ENCODE measurements around the gene KLHL6.
"Not testable (repeated sequence)": the region's sequence is repeated elsewhere in the genome, so short reads cannot be mapped to it uniquely, and the experiment has no call there.

Gene KLHL6

DNA sequence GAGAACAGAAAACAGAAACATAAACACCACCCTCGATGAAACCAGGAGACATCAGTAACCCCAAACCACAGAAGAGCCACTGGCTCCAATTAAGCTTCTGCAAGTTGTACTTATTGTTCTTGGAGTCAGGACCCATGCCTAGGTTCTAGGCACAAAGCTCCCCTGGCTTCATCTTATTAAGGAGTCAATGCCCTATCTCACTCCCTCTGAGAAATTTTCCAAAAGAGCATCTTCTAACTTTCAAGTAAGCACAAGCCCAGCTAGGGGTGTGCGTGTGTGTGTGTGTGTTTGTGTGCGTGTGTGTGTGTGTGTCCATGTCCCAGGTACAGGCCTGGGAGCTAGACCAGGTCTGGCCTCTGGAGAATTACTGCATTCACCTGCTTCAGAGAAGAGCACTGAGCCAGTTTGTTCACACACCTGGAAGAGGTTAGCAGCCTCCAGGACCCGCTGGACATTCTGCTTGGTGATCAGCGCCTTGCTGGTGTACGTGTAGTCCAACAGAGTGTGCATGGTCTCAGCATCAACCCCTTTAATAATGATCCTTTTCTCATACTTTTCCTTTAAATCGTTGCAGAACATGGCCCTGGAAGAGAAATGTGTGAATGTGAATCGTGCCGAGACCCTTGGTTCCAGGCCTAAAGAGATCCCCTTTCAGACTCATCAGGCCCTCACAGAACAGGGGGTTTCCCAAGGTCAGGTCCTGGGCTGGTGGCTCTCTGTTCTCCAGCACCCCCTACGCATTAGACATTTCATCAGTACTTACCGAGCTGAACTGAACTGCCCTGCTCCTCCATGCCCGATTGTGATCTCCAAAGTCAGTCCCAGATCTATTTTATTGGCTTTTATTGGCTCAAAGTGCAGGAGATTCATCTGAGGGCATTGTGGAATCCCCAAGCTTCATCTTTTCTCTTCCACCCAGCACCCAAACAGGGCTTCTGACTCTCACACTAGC lies 27.8 kb downstream of the KLHL6 start:
- DNase-seq (ENCODE audit: low read depth, low spot score), result no peak
- no peak overlapping the region for H3K4me3 ChIP-seq (ENCODE audit: low read depth, low read length)
- TF ChIP-seq, protein P1, sequence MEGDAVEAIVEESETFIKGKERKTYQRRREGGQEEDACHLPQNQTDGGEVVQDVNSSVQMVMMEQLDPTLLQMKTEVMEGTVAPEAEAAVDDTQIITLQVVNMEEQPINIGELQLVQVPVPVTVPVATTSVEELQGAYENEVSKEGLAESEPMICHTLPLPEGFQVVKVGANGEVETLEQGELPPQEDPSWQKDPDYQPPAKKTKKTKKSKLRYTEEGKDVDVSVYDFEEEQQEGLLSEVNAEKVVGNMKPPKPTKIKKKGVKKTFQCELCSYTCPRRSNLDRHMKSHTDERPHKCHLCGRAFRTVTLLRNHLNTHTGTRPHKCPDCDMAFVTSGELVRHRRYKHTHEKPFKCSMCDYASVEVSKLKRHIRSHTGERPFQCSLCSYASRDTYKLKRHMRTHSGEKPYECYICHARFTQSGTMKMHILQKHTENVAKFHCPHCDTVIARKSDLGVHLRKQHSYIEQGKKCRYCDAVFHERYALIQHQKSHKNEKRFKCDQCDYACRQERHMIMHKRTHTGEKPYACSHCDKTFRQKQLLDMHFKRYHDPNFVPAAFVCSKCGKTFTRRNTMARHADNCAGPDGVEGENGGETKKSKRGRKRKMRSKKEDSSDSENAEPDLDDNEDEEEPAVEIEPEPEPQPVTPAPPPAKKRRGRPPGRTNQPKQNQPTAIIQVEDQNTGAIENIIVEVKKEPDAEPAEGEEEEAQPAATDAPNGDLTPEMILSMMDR (IDR thresholded peaks at IDR 0.05; ENCODE audit: low read depth, low read length), result no peak
- in situ Hi-C loops (cut with HindIII; ENCODE audit: low sequenced_read_pairs), result no loop called here

DNA sequence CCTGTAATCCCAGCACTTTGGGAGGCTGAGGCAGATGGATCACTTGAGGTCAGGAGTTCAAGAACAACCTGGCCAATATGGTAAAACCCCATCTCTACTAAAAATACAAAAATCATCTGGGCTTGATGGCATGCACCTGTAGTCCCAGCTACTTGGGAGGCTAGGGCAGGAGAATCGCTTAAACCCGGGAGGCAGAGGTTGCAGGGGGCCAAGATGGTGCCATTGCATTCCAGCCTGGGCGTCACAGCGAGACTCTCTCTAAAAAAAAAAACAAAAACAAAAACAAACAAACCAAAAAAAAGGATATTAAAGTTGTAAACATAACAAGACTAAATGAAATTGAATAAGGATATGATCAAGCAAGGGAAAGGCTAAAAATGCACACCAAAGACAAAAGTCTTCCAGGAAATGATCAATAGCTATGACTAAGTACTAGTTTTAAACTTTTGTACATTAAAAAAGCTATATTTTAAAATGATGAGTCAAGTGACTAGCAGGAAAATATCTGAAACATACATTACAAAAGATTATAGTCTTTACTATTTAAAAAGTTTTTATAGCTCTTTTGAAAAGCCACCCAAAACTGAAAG lies 28.6 kb downstream of the KLHL6 start:
- H3K4me3 ChIP-seq (ENCODE audit: low read depth, low read length), result no peak overlapping the region
- in situ Hi-C loops (cut with HindIII; ENCODE audit: low sequenced_read_pairs), result no loop called here
- DNase-seq (ENCODE audit: low read depth, low spot score), result no peak
- TF ChIP-seq, protein P1 (IDR thresholded peaks at IDR 0.05; ENCODE audit: low read depth, low read length), result no peak

DNA sequence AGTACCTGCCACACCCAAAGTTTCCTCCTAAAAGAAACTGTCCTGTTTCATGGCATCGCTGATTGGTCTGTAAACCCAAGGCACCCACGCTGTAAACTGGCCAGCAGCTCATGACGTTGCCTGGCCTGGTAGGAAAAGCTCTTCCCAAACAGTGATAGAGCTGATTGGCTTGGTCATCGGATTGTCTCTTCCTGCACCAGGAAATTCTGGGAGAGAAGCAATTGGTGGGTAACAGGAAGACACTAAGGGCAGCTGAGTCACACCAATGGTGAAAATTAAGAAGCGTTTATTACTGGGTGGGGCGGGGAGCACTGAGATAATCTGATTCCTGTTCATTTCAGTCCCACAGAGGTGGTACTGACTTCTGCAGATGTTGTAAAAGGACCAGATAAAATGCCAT lies 31.0 kb downstream of the KLHL6 start:
- no peak for DNase-seq (ENCODE audit: low read depth, low spot score)
- no peak overlapping the region for H3K4me3 ChIP-seq (ENCODE audit: low read depth, low read length)
- in situ Hi-C loops (cut with HindIII; ENCODE audit: low sequenced_read_pairs), result no loop called here
- TF ChIP-seq, protein P1 (IDR thresholded peaks at IDR 0.05; ENCODE audit: low read depth, low read length), result no peak

DNA sequence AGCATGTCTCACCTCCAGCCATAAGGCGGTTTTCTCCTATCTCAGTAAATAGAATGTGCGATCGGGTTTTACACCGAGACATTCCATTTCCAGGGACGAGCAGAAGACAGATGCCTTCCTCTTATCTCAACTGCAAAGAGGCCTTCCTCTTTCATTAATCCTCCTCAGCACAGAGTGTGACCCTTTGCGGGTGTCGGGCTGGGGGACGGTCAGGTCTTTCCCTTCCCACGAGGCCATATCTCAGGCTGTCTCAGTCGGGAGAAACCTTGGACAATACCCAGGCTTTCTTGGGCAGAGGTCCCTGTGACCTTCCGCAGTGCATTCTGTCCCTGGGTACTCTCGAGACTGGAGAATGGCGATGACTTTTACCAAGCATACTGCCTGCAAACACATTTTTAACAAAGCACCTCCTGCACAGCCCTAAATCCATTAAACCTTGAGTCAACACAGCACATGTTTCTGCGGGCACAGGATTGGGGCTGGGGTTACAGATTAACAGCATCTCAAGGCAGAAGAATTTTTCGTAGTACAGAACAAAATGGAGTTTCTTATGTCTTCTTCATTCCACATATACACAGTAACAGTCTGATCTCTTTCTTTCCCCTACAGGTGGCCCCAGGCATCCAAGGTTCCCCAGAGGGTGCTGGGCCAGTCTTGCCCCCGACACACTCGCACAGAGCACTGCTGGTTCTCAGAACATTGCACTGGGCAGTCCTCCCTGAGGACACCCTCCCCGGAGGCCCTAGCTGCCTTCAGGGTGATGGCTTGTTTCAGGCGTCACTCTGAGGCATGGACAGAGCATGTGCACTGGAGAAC lies 34.6 kb downstream of the KLHL6 start:
- DNase-seq (ENCODE audit: low read depth, low spot score); in situ Hi-C loops (cut with HindIII; ENCODE audit: low sequenced_read_pairs): not testable (repeated sequence)

DNA sequence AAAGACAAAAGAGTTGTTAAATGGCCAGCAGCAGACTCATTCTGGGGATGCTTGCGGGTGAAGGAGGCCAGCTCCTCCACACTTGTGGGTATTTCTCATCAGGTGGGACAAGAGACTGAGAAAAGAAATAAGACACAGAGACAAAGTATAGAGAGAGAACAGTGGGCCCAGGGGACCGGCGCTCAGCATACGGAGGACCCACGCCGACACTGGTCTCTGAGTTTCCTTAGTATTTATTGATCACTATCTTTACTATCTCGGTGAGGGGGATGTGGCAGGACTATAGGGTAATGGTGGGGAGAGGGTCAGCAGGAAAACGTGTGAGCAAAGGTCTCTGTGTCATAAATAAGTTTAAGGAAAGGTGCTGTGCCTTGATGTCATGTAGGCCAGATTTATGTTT lies 35.2 kb downstream of the KLHL6 start:
- H3K4me3 ChIP-seq (ENCODE audit: low read depth, low read length); in situ Hi-C loops (cut with HindIII; ENCODE audit: low sequenced_read_pairs); DNase-seq (ENCODE audit: low read depth, low spot score): not testable (repeated sequence)

More for the DNA sequence above, 34.6 kb downstream of the KLHL6 start:
- H3K4me3 ChIP-seq (ENCODE audit: low read depth, low read length), result not testable (repeated sequence)

DNA sequence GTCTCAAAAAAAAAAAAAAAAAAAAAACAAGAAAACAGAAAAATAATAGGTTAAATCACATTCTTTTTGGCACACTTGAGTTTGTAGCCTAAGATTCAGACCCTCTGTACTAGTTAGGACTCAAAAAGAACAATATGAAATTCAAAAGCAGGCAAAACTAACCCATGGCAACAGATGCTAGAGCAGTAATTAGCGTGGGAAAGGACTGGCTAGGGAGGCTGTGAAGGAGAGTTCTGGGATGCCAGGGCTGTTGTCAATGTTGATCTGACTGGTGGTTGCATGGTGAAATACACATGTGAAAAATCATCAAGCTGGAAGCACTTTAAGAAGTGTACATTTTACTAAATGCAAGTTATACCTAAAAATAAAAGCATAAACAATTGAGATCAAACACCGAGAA lies 35.6 kb downstream of the KLHL6 start:
- TF ChIP-seq, protein P1 (IDR thresholded peaks at IDR 0.05; ENCODE audit: low read depth, low read length), result no peak
- DNase-seq (ENCODE audit: low read depth, low spot score), result no peak
- in situ Hi-C loops (cut with HindIII; ENCODE audit: low sequenced_read_pairs), result no loop called here
- no peak overlapping the region for H3K4me3 ChIP-seq (ENCODE audit: low read depth, low read length)

DNA sequence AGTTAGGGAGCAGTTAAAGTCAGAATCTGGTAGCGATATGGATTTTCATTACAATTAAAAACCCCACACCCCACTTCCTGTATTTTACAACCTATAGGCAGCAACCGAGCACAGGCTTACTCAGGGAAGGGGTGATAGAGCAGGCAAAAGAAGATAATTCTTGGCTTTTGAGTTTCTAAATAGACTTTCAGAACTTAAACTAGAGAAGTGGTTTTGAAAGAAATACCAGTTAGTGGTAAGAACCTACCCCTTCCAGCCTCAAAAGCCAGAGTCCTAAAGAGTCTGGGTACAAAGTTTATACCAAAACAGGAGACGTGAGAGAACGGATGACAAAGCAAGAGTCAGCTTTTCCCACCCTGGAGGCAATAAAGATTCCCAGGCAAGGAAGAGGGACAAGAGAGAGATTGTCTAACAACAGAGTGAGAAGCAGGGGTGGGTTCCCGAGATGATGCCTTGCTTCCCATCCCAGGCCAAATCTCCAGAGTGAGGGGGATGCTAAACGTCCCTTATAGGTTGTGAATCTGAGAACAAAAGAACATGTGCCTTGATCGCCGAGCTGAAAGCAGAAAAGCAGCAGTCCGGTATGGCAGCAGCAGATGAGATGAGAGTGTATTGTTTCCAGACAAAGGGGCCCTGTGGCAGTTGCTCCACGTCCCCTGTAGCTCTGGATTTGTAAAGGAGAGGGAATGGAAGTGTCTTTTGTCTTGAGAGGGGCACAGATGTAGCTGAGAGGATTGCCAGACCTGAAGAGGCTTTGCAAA lies 36.8 kb downstream of the KLHL6 start:
- TF ChIP-seq, protein P1 (IDR thresholded peaks at IDR 0.05; ENCODE audit: low read depth, low read length), result no peak
- DNase-seq (ENCODE audit: low read depth, low spot score), result no peak

More for the DNA sequence above, 36.8 kb downstream of the KLHL6 start:
- no peak overlapping the region for H3K4me3 ChIP-seq (ENCODE audit: low read depth, low read length)
- in situ Hi-C loops (cut with HindIII; ENCODE audit: low sequenced_read_pairs), result no loop called here
